Lower leg skin (tissue), 3 donors: ENCODE results near the gene KRTAP1-4.

Experiments
- POLR2A ChIP-seq, 2 donors: fragments of 450-650 bp; IDR thresholded peaks; one replicate each; pipeline ENCODE4 v1.6.1; 2016 to 2017; ENCODE audit warnings: antibody characterized with exemption in 2 of 2, mild to moderate bottlenecking in 1 of 2, moderate library complexity in 1 of 2
- TF ChIP-seq, protein P1 (sequence below), 3 donors: fragments of 450-650 bp; IDR thresholded peaks; one replicate each; pipeline ENCODE4 v1.5.1; 2016; ENCODE audit warnings: antibody characterized with exemption in 3 of 3, mild to moderate bottlenecking in 3 of 3, moderate library complexity in 2 of 3

DNA sequence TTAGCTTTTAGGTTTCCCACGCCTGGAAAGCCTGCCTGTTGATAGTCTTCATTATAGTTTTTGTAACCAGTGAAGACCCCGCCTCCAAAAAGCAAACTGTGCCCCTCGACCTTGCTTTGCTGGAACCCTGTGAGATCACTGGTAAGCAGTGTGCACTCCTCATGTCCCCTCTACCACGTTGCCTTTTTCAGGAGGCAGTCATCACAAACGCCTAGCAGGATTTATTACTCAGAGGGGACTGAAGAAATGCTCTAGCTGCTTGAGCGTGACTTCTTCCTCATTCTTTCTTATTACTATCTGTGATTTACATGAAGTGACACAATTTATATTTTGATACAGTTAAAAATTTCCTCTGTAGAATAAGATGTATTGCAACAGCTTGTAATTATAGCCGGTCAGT is 14.5 kb downstream of the KRTAP1-4 start:
- TF ChIP-seq POLR2A (IDR thresholded peaks at IDR 0.05), result no peak
- TF ChIP-seq, protein P1, sequence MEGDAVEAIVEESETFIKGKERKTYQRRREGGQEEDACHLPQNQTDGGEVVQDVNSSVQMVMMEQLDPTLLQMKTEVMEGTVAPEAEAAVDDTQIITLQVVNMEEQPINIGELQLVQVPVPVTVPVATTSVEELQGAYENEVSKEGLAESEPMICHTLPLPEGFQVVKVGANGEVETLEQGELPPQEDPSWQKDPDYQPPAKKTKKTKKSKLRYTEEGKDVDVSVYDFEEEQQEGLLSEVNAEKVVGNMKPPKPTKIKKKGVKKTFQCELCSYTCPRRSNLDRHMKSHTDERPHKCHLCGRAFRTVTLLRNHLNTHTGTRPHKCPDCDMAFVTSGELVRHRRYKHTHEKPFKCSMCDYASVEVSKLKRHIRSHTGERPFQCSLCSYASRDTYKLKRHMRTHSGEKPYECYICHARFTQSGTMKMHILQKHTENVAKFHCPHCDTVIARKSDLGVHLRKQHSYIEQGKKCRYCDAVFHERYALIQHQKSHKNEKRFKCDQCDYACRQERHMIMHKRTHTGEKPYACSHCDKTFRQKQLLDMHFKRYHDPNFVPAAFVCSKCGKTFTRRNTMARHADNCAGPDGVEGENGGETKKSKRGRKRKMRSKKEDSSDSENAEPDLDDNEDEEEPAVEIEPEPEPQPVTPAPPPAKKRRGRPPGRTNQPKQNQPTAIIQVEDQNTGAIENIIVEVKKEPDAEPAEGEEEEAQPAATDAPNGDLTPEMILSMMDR (IDR thresholded peaks at IDR 0.05), result no peak
